Ovary (tissue), 3 donors: ENCODE data around the gene NPIPA8.
"Not testable (repeated sequence)": the region's sequence is repeated elsewhere in the genome, so short reads cannot be mapped to it uniquely, and the experiment has no call there.

ENCODE experiments used
- CTCF ChIP-seq, 3 donors: fragments of 450-650 bp in 2 of 3; fragments of 200-600 bp in 1 of 3; IDR thresholded peaks; one replicate each; pipeline versions ENCODE4 v1.5.1 to v1.8.0; 2016 to 2022; ENCODE audit warnings: antibody characterized with exemption in 3 of 3, mild to moderate bottlenecking in 1 of 3
- EP300 ChIP-seq: sonication (generic); formaldehyde crosslinking; IDR thresholded peaks from one replicate; pipeline ENCODE4 v1.6.1; 2017; ENCODE audit warnings: antibody characterized with exemption
- donor health status: DM: no; HTN: no; CAD: no.

- not testable (repeated sequence) for TF ChIP-seq CTCF (IDR thresholded peaks at IDR 0.05); EP300
These were observed 56.2 kb downstream of the NPIPA8 start for GRCh38 chr16:18280319-18280718.
